Esophagus muscularis mucosa (tissue), 4 donors: Measurements from ENCODE around the gene MYBPC2.

Experiments
- CTCF ChIP-seq, 3 experiments: fragments of 200-600 bp in 2 of 3; fragments of 450-650 bp in 1 of 3; sonication (generic) in 2 of 3; IDR thresholded peaks; one replicate each; pipeline ENCODE4 v1.5.1; 2017 to 2019; ENCODE audit warnings: antibody characterized with exemption in 3 of 3, mild to moderate bottlenecking in 2 of 3, moderate library complexity in 1 of 3
- EP300 ChIP-seq: sonication (generic); formaldehyde crosslinking; IDR thresholded peaks from one replicate; pipeline ENCODE4 v1.6.1; 2017; ENCODE audit warnings: antibody characterized with exemption
- POLR2A ChIP-seq: fragments of 450-650 bp; IDR thresholded peaks from one replicate; pipeline ENCODE4 v1.6.1; 2017; ENCODE audit warnings: antibody characterized with exemption, moderate library complexity, mild to moderate bottlenecking, low read depth
- POLR2AphosphoS5 ChIP-seq, 2 donors: sonication (generic); formaldehyde crosslinking; IDR thresholded peaks; one replicate each; pipeline ENCODE4 v1.6.1; 2017; ENCODE audit warnings: antibody characterized with exemption in 2 of 2

GRCh38 chr19:50458396-50459066 lies 25.8 kb downstream of the MYBPC2 start:
- TF ChIP-seq POLR2A (no peak), CTCF (IDR thresholded peaks at IDR 0.05) (no peak), EP300 (no peak), POLR2AphosphoS5 (IDR thresholded peaks at IDR 0.05) (no peak)
